SK-N-MC (cell line): ENCODE data around the gene ATP6V0C.

Source experiments
- DNase-seq: peaks from one replicate; pipeline ENCODE4 v3.0.0-alpha.2; 2011; ENCODE audit warnings: low read depth, low spot score
- H3K27ac ChIP-seq: fragments of 200-600 bp; sonication (generic); 2 replicates; pipeline ENCODE4 v1.5.1; 2016; ENCODE audit warnings: mixed run types
- H3K36me3 ChIP-seq: fragments of 200-600 bp; sonication (generic); 2 replicates; pipeline ENCODE4 v1.6.1; 2017; ENCODE audit warnings: antibody characterized with exemption, low read length, mixed read lengths; ENCODE audit not compliant: insufficient read depth
- H3K4me3 ChIP-seq: fragments of 200-600 bp; sonication (generic); 2 replicates; pipeline ENCODE4 v1.5.1; 2016
- H3K9ac ChIP-seq: fragments of 200-600 bp; sonication (generic); 2 replicates; pipeline ENCODE4 v1.8.0; 2017; ENCODE audit warnings: mixed run types, mixed read lengths; ENCODE audit not compliant: insufficient read length
- H3K9me3 ChIP-seq: fragments of 200-600 bp; sonication (generic); 2 replicates; pipeline ENCODE4 v1.6.1; 2017; ENCODE audit warnings: low read depth, mild to moderate bottlenecking, antibody characterized with exemption, low read length, moderate library complexity, mixed read lengths
- EZH2 ChIP-seq: fragments of 200-600 bp; sonication (generic); IDR thresholded peaks from one replicate; pipeline ENCODE4 v1.6.1; 2017; ENCODE audit warnings: antibody characterized with exemption
- FOXP2 ChIP-seq: optimal IDR thresholded peaks from 2 replicates; pipeline ENCODE3; 2011; ENCODE audit warnings: mild to moderate bottlenecking, moderate library complexity; ENCODE audit not compliant: insufficient read depth; ENCODE audit errors: extremely low read length, control extremely low read depth
- POLR2AphosphoS5 ChIP-seq: IDR thresholded peaks from 2 replicates; pipeline ENCODE4 v1.6.1; 2012; ENCODE audit warnings: mild to moderate bottlenecking, low read depth, low read length, borderline replicate concordance

The ATP6V0C gene

DNA sequence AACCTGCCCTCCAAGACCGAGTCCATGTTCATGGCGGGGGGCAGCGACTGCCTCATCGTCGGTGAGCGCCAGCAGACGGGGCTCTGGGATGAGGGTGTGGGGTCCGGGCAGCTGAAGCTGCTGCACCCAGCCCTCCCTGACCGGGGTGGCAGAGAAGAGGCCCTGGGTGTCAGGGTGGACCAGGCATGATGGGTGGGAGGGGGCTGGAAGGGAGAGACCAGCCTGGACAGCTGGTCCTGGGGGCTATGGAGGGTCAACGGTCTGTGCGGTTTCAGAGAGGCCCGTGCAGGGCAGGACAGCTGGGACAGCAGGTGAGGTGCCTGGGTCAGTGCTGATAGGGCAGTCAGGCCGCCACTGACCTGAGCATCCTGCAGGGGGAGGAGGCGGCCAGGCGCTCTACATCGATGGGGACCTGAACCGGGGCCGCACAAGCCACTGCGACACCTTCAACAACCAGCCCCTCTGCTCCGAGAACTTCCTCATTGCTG lies 13.3 kb upstream of the ATP6V0C start:
- DNase-seq, result no peak
- Histone ChIP-seq H3K9me3 (no peaks in the 10 kb centered on the region), H3K9ac (no peak overlapping the region), H3K36me3 (peaks cover 5% of the 10 kb centered on the region; the same call in 1 of the 2 replicates), H3K4me3 (no peak overlapping the region), H3K27ac (no peak overlapping the region)
- TF ChIP-seq EZH2 (no peak), FOXP2 (no peak), POLR2AphosphoS5 (no peak)

DNA sequence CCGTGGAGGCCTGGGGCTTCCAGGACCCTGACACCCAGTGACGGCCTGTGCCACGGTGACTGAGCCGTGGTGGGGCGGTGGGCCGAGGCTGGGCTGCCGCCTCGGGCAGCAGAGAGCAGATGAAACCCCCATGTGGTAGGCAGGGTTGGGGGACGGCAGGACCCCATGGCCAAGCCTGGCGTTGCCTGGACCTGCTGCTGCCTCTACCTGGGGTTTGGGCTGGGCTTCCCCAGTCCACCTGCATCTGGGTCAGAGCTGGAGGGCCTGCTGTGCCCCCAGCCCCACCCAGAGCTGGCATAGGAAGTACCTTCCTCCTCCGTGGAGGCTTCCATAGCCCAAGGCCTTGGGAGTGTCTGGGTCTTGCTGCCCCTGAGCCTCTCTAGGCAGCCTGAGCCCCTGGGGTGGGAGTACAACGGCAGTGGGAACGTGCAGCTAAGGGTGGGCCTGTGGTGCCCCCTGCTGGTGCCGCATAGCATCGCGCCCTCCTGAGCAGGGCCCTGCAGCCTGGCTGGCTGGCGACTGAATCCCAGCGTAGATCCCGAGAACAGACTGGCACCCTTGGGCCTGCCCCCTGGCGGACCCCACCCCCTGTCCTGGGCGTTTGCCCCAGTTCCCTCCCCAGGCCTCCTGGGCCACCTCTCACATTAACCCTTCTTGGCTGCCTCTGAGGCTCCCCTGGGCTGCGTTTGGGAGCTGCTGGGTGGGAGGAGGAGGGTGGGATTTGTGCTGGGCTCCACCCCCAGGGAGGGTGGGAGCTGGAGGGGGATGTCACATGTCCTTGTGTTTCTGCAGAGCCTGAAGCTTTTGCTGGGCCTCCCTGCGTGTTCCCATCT lies 12.6 kb upstream of the ATP6V0C start:
- no peaks in the 10 kb centered on the region for H3K9me3 ChIP-seq
- TF ChIP-seq FOXP2 (no peak), EZH2 (no peak), POLR2AphosphoS5 (no peak)
- no peak for DNase-seq
- no peak overlapping the region for H3K27ac ChIP-seq
- H3K36me3 ChIP-seq, result peaks cover 5% of the 10 kb centered on the region; the same call in 1 of the 2 replicates
- H3K9ac ChIP-seq, result no peak overlapping the region
- H3K4me3 ChIP-seq, result peak overlapping the region; percentile 80

DNA sequence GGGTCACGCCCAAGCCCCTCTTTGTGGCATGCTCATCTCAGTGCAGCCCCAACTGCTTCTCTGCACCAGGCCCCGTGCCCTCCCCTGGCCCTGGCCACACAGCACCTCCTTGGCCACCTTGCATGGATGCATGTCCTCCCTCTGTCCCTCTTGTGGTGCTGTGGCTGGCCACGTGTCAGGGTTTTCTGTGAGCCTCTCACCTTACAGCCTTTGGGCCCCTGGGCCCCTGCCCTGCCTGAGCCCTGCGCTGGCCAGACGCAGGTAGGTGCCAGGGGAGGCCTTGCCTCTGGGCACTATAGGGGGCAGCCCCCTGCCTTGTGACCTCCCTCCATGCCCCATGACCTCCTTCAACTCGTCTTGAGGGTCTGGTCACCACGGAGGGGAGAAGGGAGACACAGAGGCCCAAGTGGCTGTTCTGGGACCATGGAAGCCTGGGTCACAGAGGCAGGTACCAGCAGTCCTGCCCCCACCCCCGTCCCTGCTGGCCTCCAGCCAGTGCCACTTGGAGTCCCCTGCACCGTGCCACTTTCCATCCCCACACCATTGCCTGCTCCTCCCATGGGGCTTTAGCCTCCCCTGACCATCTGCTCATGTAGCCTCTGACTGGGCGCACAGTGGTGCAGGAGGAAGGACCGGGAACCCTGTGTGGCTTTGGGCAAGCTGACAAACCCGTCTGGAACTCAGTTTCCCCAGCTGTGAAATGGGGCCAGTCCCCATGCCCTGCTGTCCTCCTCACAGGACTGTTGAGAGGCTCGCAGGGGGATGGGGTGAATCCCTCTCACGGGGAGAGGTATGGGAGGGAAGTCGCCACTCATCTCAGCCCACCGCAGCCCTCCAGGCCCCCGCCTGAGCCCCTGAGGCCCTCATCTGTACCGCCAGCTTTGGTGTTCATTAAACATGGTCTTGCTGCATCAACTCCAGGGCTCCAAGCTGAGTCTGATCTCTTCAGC lies 11.5 kb upstream of the ATP6V0C start:
- TF ChIP-seq EZH2, result no peak
- no peak for TF ChIP-seq POLR2AphosphoS5
- TF ChIP-seq FOXP2, result no peak
- H3K27ac ChIP-seq, result no peak overlapping the region
- peak overlapping the region; percentile 80 for H3K4me3 ChIP-seq

DNA sequence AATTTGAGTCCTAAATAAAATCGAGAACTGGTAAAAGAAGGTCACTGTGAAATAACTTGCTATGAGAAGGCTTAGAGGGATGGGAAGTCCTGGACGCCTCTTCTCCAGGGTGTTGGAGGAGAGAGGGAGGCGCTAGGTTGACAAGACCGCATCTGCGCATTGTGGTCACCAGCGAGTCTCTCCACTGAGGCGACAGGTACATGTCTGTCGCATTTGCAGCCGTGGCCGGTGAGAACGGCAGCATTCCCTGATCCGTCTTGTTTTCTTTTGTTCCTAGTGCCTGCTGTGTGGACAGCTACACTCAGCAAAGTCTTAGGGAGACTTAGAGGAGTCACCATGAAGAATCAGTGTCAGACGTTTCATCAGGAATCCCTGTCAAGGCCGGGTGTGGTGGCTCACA lies 8.1 kb upstream of the ATP6V0C start:
- Histone ChIP-seq H3K4me3 (no peak overlapping the region), H3K9ac (no peak overlapping the region), H3K36me3 (no peaks in the 10 kb centered on the region), H3K9me3 (no peaks in the 10 kb centered on the region), H3K27ac (no peak overlapping the region)
- no peak for DNase-seq
- TF ChIP-seq FOXP2 (no peak), POLR2AphosphoS5 (no peak)

More for the DNA sequence above, 11.5 kb upstream of the ATP6V0C start:
- Histone ChIP-seq H3K9me3 (no peaks in the 10 kb centered on the region), H3K36me3 (no peaks in the 10 kb centered on the region; the same call in 1 of the 2 replicates), H3K9ac (no peak overlapping the region)
- no peak for DNase-seq

DNA sequence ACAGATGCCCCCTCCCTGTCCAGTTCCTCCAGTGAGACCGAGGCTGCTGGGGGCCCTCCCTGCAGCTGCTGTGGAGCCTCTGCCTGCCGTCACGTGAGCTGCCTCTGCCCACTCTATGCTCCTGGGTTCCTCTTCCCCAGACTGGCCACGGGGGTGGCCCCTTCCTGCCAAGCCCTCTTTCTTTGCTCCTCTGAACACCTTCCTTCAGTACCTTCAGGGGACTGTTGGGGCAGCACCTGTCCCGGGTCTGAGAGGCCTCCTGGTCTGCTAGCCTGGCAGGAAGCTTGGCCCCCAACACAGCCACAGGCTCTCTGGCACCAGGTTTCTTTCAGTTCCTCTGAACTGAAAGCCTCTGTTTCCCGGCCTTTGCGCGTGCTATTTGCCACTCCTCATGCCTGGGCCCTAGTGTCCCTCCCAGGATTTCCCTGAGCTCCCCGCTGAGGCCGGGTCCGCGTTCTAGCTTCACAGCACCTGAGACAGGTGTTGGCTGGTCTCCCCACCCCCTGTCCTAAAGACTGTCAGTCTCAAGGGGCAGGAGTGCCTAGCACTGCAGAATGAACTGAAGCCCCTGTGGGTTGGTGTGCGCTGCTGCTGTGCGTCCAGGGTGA lies 6.6 kb upstream of the ATP6V0C start:
- TF ChIP-seq FOXP2, result no peak
- no peak for TF ChIP-seq POLR2AphosphoS5
- no peak overlapping the region for H3K27ac ChIP-seq
- no peak overlapping the region for H3K4me3 ChIP-seq
- H3K9ac ChIP-seq, result no peak overlapping the region
- H3K9me3 ChIP-seq, result no peaks in the 10 kb centered on the region
- no peaks in the 10 kb centered on the region for H3K36me3 ChIP-seq
- DNase-seq, result no peak

DNA sequence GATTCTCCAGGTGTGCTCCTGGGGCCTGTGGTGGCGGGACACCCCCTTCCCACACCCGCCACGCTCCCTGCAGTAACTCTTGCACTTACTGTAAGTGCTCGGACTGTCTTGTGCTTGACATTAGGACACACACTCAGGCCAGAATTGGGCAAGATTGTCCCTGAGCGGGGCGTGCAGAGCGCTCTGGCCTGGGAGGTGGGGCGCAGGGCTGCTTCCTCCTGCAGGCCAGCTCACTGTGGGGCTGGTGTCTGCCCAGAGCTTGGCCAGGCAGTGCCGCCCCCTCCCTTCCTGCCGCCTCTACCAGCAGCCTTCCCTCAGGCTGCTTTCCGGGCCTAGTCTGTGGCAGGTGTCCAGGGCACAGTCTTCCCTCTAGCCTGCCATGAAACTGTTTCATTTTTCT lies 6.1 kb upstream of the ATP6V0C start:
- no peaks in the 10 kb centered on the region for H3K9me3 ChIP-seq
- H3K9ac ChIP-seq, result no peak overlapping the region
- TF ChIP-seq FOXP2, result no peak
- H3K36me3 ChIP-seq, result no peaks in the 10 kb centered on the region
- no peak overlapping the region for H3K4me3 ChIP-seq
- no peak overlapping the region for H3K27ac ChIP-seq
- no peak for DNase-seq

DNA sequence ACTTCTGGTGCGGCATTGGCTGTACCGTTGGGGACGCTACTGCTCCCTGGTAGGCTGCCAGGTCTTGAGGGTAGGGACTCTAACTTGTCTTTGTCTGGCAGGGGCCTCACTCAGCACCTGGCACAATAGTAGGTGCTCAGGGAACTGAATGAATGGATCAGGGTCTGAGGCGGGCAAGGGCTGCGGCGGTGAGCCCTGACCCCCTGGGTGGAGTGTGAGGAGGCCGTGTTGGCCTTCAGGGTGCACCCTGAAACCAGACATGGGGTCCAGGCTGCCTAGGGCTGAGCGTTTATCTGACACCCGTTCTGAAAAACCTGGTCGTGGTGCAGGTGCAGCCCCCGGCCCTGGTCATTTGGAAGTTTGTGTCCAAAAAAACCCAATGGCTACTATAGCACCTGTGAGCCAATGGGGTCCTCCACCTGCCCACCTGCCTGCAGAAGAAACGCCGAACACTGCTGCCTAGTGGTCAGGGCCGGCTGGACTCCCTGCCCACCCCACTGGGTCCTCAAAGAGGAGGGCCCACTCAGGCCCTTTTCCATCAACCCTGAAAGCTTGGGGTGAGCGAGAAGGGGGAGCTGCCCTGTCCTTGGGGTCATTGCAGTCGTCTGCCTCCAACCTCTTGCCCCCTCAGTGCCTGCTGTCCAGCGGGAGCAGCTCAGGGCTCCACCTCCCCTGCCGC lies 4.9 kb upstream of the ATP6V0C start:
- Histone ChIP-seq H3K9ac (no peak overlapping the region), H3K27ac (no peak overlapping the region), H3K9me3 (no peaks in the 10 kb centered on the region), H3K36me3 (no peaks in the 10 kb centered on the region), H3K4me3 (no peak overlapping the region)
- no peak for DNase-seq
- TF ChIP-seq EZH2 (no peak), FOXP2 (no peak), POLR2AphosphoS5 (no peak)

DNA sequence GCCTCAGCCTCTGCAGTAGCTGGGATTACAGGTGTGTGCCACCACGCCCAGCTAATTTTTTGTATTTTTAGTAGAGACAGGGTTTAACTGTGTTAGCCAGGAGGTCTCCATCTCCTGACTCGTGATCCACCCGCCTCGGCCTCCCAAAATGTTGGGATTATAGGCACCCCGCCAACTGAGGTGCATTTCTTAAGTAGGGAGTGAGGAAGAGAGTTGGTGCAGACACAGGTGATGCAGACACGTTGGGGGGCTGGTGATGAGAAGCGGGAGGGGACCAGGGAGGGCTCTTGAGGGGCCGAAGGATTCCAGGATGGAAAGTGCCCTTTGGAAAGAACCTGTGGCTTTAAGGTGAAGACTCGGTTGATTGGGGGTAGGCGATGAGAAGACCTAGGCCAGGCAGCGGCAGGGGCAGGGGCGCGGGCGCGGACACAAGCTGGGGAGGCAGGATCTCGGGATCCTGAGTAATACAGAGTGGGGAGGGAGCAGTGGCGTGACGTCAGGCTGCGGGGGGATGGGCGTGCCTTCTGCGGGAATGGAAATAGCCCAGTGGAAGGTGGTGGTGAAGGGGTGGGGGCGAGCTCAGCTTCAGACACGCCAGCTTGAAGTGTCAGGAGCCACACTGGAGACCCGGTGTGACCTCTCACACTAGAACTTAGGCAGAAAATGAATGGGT lies 2.5 kb upstream of the ATP6V0C start:
- Histone ChIP-seq H3K4me3 (no peak overlapping the region), H3K36me3 (no peaks in the 10 kb centered on the region), H3K9ac (no peak overlapping the region), H3K27ac (no peak overlapping the region), H3K9me3 (no peaks in the 10 kb centered on the region)
- DNase-seq, result no peak
- TF ChIP-seq EZH2 (no peak), FOXP2 (no peak), POLR2AphosphoS5 (no peak)
